CD4-positive, CD25-positive, alpha-beta regulatory T cell (primary cell): ENCODE results near the gene RRAGD. TPM values are rescaled to one million over a fixed set of nuclear protein-coding genes. Genes with fewer than 3 reads are reported as not detected.
A peak's percentile ranks its signal among the peaks of the same experiment; 100 is the strongest.

ENCODE experiments used
- ATAC-seq, 2 donors: fragments of 150-1000 bp; cut with Tn5 transposase; one replicate each; pipeline ENCODE4 v1.10.0; 2021; ENCODE audit warnings: low read depth in 2 of 2, moderate number of reproducible peaks in 2 of 2, moderate library complexity in 1 of 2
- DNase-seq, 3 donors: peaks; one replicate each; pipeline versions ENCODE4 v3.0.0 to v3.0.0-alpha.2; 2012 to 2022; ENCODE audit warnings: mixed read lengths in 1 of 3
- H3K27ac ChIP-seq: one replicate; pipeline ENCODE4 v1.7.0; 2013; ENCODE audit warnings: mild to moderate bottlenecking, low read length; ENCODE audit not compliant: insufficient read depth, poor library complexity, severe bottlenecking
- H3K27me3 ChIP-seq: one replicate; pipeline ENCODE4 v1.7.0; 2013; ENCODE audit warnings: low read length; ENCODE audit not compliant: control insufficient read depth, insufficient read depth
- H3K36me3 ChIP-seq: one replicate; pipeline ENCODE4 v1.7.0; 2013; ENCODE audit warnings: mild to moderate bottlenecking, low read length, moderate library complexity; ENCODE audit not compliant: control insufficient read depth, insufficient read depth
- H3K4me1 ChIP-seq: 2 replicates; pipeline ENCODE4 v1.7.0; 2013; ENCODE audit warnings: mild to moderate bottlenecking, low read length; ENCODE audit not compliant: insufficient read depth, control insufficient read depth, poor library complexity, severe bottlenecking
- H3K4me3 ChIP-seq: one replicate; pipeline ENCODE4 v1.7.0; 2013; ENCODE audit warnings: low read depth, mild to moderate bottlenecking, low read length, moderate library complexity
- H3K9me3 ChIP-seq, 2 experiments: 1 replicate in 1 of 2; 2 replicates in 1 of 2; pipeline ENCODE4 v1.7.0; 2013; ENCODE audit warnings: low read length in 2 of 2, mild to moderate bottlenecking in 1 of 2, moderate library complexity in 1 of 2; ENCODE audit not compliant: control insufficient read depth in 2 of 2
- H3K27ac Mint-ChIP-seq, 3 donors: one replicate each; pipeline ENCODE4 v1.8.0; 2020 to 2022; ENCODE audit warnings: mild to moderate bottlenecking in 3 of 3, mixed read lengths in 3 of 3, moderate library complexity in 2 of 3
- H3K27me3 Mint-ChIP-seq: one replicate; pipeline ENCODE4 v1.8.0; 2022; ENCODE audit warnings: mild to moderate bottlenecking, mixed read lengths
- H3K36me3 Mint-ChIP-seq: one replicate; pipeline ENCODE4 v1.8.0; 2020; ENCODE audit warnings: mixed read lengths
- H3K4me1 Mint-ChIP-seq, 4 donors: one replicate each; pipeline ENCODE4 v1.8.0; 2020 to 2022; ENCODE audit warnings: mixed read lengths in 4 of 4, mild to moderate bottlenecking in 1 of 4
- H3K4me3 Mint-ChIP-seq, 4 donors: one replicate each; pipeline ENCODE4 v1.8.0; 2020 to 2022; ENCODE audit warnings: mild to moderate bottlenecking in 4 of 4, mixed read lengths in 4 of 4, moderate library complexity in 3 of 4
- H3K9me3 Mint-ChIP-seq, 7 donors: one replicate each; pipeline ENCODE4 v1.8.0; 2020 to 2022; ENCODE audit warnings: mixed read lengths in 7 of 7, mild to moderate bottlenecking in 3 of 7, moderate library complexity in 2 of 7
- polyA plus RNA-seq, 4 donors: library from polyadenylated mRNA; unstranded; fragments of 300-500 nt; fragmentation: Illumina TruSeq; gene quantifications; one replicate each; pipeline ENCODE4 v1.2.3, GENCODE V29; 2021
- total RNA-seq: library from RNA; stranded (reverse); gene quantifications from one replicate; pipeline ENCODE4 v1.2.3, GENCODE V29; 2022

RRAGD gene
- total and polyA plus RNA-seq, 5 donors from 2014 or later, result 0.17 to 1.7 (median 0.78) TPM

- Mint-ChIP-seq H3K4me3 (no peak overlapping the region), H3K4me1 (peaks cover 0 to 4% (median 3%) of the 10 kb centered on the region in 4 donors), H3K9me3 (no peaks in the 10 kb centered on the region), H3K27ac (no peak overlapping the region), H3K36me3 (peaks cover 44% of the 10 kb centered on the region), H3K27me3 (no peaks in the 10 kb centered on the region)
- DNase-seq, result no peak
- Histone ChIP-seq H3K27me3 (no peaks in the 10 kb centered on the region), H3K36me3 (peaks cover 51% of the 10 kb centered on the region), H3K9me3 (no peaks in the 10 kb centered on the region), H3K4me1 (no peaks in the 10 kb centered on the region), H3K27ac (no peak overlapping the region), H3K4me3 (no peak overlapping the region)
- ATAC-seq, result no peak
Observed at GRCh38 chr6:89330910-89331309, 81.2 kb downstream of the RRAGD start.

GRCh38 chr6:89328976-89329375 is 83.1 kb downstream of the RRAGD start:
- Mint-ChIP-seq H3K9me3 (no peaks in the 10 kb centered on the region), H3K4me1 (peaks cover 0 to 4% (median 3%) of the 10 kb centered on the region in 4 donors), H3K27me3 (no peaks in the 10 kb centered on the region), H3K36me3 (peaks cover 44% of the 10 kb centered on the region), H3K27ac (peak overlapping the region in 1 of 3 donors; percentile 7), H3K4me3 (no peak overlapping the region)
- DNase-seq (no peak), ATAC-seq (no peak)
- Histone ChIP-seq H3K9me3 (no peaks in the 10 kb centered on the region), H3K4me1 (no peaks in the 10 kb centered on the region), H3K27me3 (no peaks in the 10 kb centered on the region), H3K27ac (no peak overlapping the region), H3K36me3 (peaks cover 37% of the 10 kb centered on the region), H3K4me3 (no peak overlapping the region)

DNA sequence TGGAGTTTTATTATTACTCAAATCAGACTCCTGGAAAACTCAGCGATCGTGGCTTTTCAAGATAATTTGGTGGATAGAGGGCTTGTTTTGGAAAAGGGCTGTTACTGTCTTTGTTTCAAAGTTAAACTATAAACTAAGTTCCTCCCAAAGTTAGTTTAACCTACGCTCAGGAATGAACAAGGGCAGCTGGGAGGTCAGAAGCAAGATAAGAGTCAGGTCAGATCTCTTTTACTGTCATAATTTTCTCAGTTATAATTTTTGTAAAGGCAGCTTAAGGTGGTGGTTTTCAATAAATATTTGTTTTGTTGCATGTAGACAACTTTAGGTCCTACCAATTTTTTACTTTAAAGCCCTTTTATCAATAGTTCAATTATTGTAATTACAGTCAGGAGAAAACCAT is 87.8 kb downstream of the RRAGD start:
- ATAC-seq, result no peak
- Mint-ChIP-seq H3K4me1 (peaks cover 0 to 3% (median under 1%) of the 10 kb centered on the region in 4 donors), H3K9me3 (no peaks in the 10 kb centered on the region), H3K36me3 (peaks cover 44% of the 10 kb centered on the region), H3K27me3 (no peaks in the 10 kb centered on the region), H3K27ac (no peak overlapping the region), H3K4me3 (no peak overlapping the region)
- Histone ChIP-seq H3K4me1 (no peaks in the 10 kb centered on the region), H3K4me3 (no peak overlapping the region), H3K36me3 (peaks cover 10% of the 10 kb centered on the region), H3K9me3 (no peaks in the 10 kb centered on the region), H3K27me3 (no peaks in the 10 kb centered on the region), H3K27ac (no peak overlapping the region)
- DNase-seq, result no peak

DNA sequence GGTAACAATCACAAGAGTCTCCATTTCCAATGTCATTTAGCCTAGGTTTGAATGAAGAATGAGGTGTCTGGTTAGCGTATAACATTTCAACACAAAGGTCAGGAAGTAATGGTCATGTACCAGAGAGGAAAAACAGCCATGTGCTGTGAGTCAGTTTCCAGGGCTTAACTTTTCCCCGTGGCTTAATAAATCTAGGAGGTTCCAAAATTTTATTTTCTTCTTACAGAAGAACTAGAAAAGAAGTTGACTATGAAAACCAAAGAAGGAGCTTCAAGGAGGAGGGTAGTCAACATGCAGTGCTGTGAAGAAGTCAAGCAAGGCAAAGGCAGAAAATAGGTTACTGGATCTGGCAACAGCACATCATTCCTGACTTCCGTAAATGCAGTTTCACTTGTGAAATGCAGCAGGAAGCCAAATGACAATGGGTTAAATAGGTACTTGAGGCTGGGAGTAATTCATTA is 88.5 kb downstream of the RRAGD start:
- H3K9me3 Mint-ChIP-seq, result no peaks in the 10 kb centered on the region
- no peak overlapping the region for H3K27ac ChIP-seq

DNA sequence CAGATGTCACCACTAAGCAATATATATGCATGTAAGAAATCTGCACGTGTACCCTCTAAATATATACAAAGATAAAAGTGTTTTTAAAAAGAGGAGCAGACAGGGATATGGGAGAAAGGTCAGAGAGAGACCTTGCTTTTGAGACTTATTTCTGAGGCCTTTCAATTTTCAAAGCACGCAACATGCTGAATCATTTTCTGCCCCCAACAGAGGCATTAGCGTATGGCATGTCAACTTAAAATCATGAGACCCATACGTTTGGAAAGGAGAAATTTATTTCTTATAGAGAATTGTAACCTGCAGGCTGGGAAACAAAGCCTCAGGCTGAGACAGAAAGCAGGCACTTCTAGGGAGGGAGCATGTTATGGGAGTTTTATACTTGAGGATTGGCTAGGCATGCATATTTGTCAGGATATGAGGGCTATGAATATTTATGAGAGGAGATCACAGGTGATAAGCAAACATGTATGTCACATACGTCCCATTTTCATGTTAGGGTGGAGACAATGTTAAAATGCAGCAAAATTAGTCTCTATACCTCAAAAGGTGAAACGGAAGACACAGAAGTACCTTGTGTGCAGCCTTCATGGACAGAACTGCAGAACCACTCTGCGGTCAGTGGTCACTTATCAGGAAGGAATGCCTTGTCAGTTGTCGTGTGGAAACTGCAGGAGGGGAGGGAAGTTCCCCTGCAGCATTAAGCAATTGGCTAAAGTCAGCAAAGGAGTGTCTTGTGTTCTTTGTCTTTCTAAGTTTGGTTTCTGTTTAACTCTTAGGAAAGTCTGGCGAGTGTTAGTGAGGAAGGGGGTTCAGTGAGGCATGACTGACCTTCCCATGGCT is 90.7 kb downstream of the RRAGD start:
- H3K27me3 Mint-ChIP-seq, result no peaks in the 10 kb centered on the region
- peaks cover 33% of the 10 kb centered on the region for H3K36me3 Mint-ChIP-seq
- DNase-seq, result no peak
- Histone ChIP-seq H3K36me3 (no peaks in the 10 kb centered on the region), H3K4me3 (no peak overlapping the region), H3K4me1 (no peaks in the 10 kb centered on the region), H3K27me3 (no peaks in the 10 kb centered on the region), H3K27ac (no peak overlapping the region), H3K9me3 (no peaks in the 10 kb centered on the region)
- H3K9me3 Mint-ChIP-seq, result peaks cover 0 to 2% (median 0%) of the 10 kb centered on the region in 7 donors
- ATAC-seq, result no peak
- no peak overlapping the region for H3K4me3 Mint-ChIP-seq
- H3K4me1 Mint-ChIP-seq, result peaks cover 0 to 7% (median 2%) of the 10 kb centered on the region in 4 donors
- H3K27ac Mint-ChIP-seq, result no peak overlapping the region

More for the DNA sequence above, 88.5 kb downstream of the RRAGD start:
- Mint-ChIP-seq H3K27ac (peak overlapping the region in 1 of 3 donors; percentile 40), H3K36me3 (peaks cover 37% of the 10 kb centered on the region), H3K4me3 (no peak overlapping the region), H3K27me3 (no peaks in the 10 kb centered on the region), H3K4me1 (peaks cover 0 to 3% (median under 1%) of the 10 kb centered on the region in 4 donors)
- Histone ChIP-seq H3K27me3 (no peaks in the 10 kb centered on the region), H3K4me3 (no peak overlapping the region), H3K4me1 (no peaks in the 10 kb centered on the region), H3K36me3 (peaks cover 2% of the 10 kb centered on the region), H3K9me3 (no peaks in the 10 kb centered on the region)
- DNase-seq (no peak), ATAC-seq (no peak)

GRCh38 chr6:89320012-89320559 is 92.0 kb downstream of the RRAGD start:
- ATAC-seq, result no peak
- H3K27ac Mint-ChIP-seq, result peak overlapping the region in 2 of 3 donors; percentile 9 to 12
- Histone ChIP-seq H3K9me3 (no peaks in the 10 kb centered on the region), H3K4me3 (no peak overlapping the region), H3K27ac (no peak overlapping the region), H3K27me3 (no peaks in the 10 kb centered on the region), H3K36me3 (no peaks in the 10 kb centered on the region), H3K4me1 (no peaks in the 10 kb centered on the region)
- H3K27me3 Mint-ChIP-seq, result no peaks in the 10 kb centered on the region
- H3K9me3 Mint-ChIP-seq, result peaks cover 0 to 2% (median 0%) of the 10 kb centered on the region in 7 donors
- peaks cover 0 to 7% (median 2%) of the 10 kb centered on the region in 4 donors for H3K4me1 Mint-ChIP-seq
- no peak for DNase-seq
- peaks cover 38% of the 10 kb centered on the region for H3K36me3 Mint-ChIP-seq
- H3K4me3 Mint-ChIP-seq, result no peak overlapping the region

GRCh38 chr6:89317067-89317466 is 95.0 kb downstream of the RRAGD start:
- no peak for DNase-seq

More at GRCh38 chr6:89317067-89317466, 95.0 kb downstream of the RRAGD start:
- no peak overlapping the region for H3K4me3 Mint-ChIP-seq
- no peak for ATAC-seq
- Histone ChIP-seq H3K27me3 (no peaks in the 10 kb centered on the region), H3K9me3 (no peaks in the 10 kb centered on the region), H3K4me1 (no peaks in the 10 kb centered on the region), H3K27ac (no peak overlapping the region), H3K4me3 (no peak overlapping the region), H3K36me3 (no peaks in the 10 kb centered on the region)
- H3K4me1 Mint-ChIP-seq, result peaks cover 0 to 7% (median 2%) of the 10 kb centered on the region in 4 donors
- peaks cover 40% of the 10 kb centered on the region for H3K36me3 Mint-ChIP-seq
- H3K9me3 Mint-ChIP-seq, result peaks cover 0 to 2% (median 0%) of the 10 kb centered on the region in 7 donors
- H3K27me3 Mint-ChIP-seq, result no peaks in the 10 kb centered on the region
- no peak overlapping the region for H3K27ac Mint-ChIP-seq
